ENCODE data around the gene OR2G3. TPM values are rescaled to one million over a fixed set of nuclear protein-coding genes. Genes with fewer than 3 reads are reported as not detected.

OR2G3 gene
- total RNA-seq, 4 donors from 2014 or later = not detected

DNA sequence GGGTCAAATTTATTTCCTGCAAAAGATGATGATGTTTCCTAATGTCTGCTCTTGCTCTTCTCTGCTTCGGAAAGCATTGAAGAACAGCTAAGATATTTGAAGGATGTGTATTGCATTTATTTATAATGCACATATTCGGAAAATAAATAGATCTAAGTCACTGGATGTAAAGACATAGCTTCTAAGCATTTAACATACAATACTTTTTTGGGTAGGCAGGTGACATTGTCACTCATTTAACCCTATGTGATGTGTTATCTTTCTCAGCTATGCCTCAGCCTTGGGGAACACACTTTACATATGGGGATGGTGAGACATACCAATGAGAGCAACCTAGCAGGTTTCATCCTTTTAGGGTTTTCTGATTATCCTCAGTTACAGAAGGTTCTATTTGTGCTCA is 17.3 kb upstream of the OR2G3 start, which contains the start of gene OR2G2:
TSS of gene OR2G2 (plus strand) at position 301 of the 400 bp plus-strand sequence. CDS start at position 301, 0 bp downstream.
- in situ Hi-C loops (cut with MboI; ENCODE audit: low pct_ligation_motif_present in 1 of 4, low pct_unique_long_range_greater_than_20kb in 1 of 4, low sequenced_read_pairs in 3 of 4) (no loop called here), intact Hi-C loops (cut with DNase I; ENCODE audit: low total_unique reads) (no loop called here)
- Histone ChIP-seq H3K27me3 (no peaks in the 10 kb centered on the region), H3K4me3 (no peak within 1 kb of the TSS), H3K36me3 (no peaks in the 10 kb centered on the region), H3K9me3 (no peaks in the 10 kb centered on the region), H3K4me1 (no peaks in the 10 kb centered on the region), H3K27ac (no peak within 1 kb of the TSS)
- no peak for DNase-seq
- TF ChIP-seq CTCF (IDR thresholded peaks at IDR 0.05) (no peak), EP300 (IDR thresholded peaks at IDR 0.05; ENCODE audit: low read depth) (no peak), POLR2AphosphoS5 (IDR thresholded peaks at IDR 0.05) (no peak), POLR2A (IDR thresholded peaks at IDR 0.05) (no peak)
- WGBS, 2 donors (ENCODE audit: low coverage in 1 of 2) = 80 to 86% methylated on average over 2 of the region's 2 CpGs

- DNase-seq = no peak
- H3K4me3 ChIP-seq = no peak overlapping the region
- no peak overlapping the region for H3K27ac ChIP-seq
- no peak for TF ChIP-seq EP300 (IDR thresholded peaks at IDR 0.05; ENCODE audit: low read depth)
- intact Hi-C loops (cut with DNase I; ENCODE audit: low total_unique reads) (no loop called here), in situ Hi-C loops (cut with MboI; ENCODE audit: low pct_ligation_motif_present in 1 of 4, low pct_unique_long_range_greater_than_20kb in 1 of 4, low sequenced_read_pairs in 3 of 4) (no loop called here)
- no peaks in the 10 kb centered on the region for H3K36me3 ChIP-seq
- no peaks in the 10 kb centered on the region for H3K27me3 ChIP-seq
- no peaks in the 10 kb centered on the region for H3K4me1 ChIP-seq
- H3K9me3 ChIP-seq = no peaks in the 10 kb centered on the region
- WGBS, 2 donors (ENCODE audit: low coverage in 1 of 2) = 49 to 55% methylated on average over 1 of the region's 1 CpG
Measured at GRCh38 chr1:247613405-247613804, 8.0 kb downstream of the OR2G3 start.

DNA sequence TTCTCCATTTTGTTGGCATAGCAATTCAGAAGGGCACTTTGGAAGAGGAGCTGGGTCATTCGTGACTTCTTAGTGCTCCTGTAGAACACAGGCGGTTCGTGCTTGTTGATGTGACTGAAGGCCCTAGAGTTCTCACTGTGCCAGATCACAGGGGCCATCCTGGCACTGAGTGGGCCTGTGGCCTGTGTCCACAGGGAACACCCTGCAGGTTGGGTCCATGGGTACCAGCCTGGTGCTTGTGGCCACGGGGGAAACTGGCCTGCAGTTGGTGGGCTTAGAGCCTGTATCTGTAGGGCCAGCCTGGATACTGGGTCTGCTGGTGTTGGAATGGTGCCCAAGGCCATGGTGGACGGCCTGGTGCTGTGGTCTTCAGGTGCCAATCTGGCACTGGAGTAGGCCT is 9.2 kb downstream of the OR2G3 start:
- no peak for DNase-seq
- no peak overlapping the region for H3K27ac ChIP-seq
- TF ChIP-seq POLR2A (IDR thresholded peaks at IDR 0.05) (no peak), POLR2AphosphoS5 (IDR thresholded peaks at IDR 0.05) (no peak), EP300 (IDR thresholded peaks at IDR 0.05; ENCODE audit: low read depth) (no peak), CTCF (IDR thresholded peaks at IDR 0.05) (no peak)
- no peaks in the 10 kb centered on the region for H3K9me3 ChIP-seq
- H3K4me3 ChIP-seq = no peak overlapping the region
- H3K27me3 ChIP-seq = no peaks in the 10 kb centered on the region
- H3K36me3 ChIP-seq = no peaks in the 10 kb centered on the region
- in situ Hi-C loops (cut with MboI; ENCODE audit: low pct_ligation_motif_present in 1 of 4, low pct_unique_long_range_greater_than_20kb in 1 of 4, low sequenced_read_pairs in 3 of 4) (no loop called here), intact Hi-C loops (cut with DNase I; ENCODE audit: low total_unique reads) (no loop called here)
- 80% methylated on average over 5 of the region's 5 CpGs; no CpG with 5 or more reads in 1 of the 2 donors for WGBS, 2 donors (ENCODE audit: low coverage in 1 of 2)
- no peaks in the 10 kb centered on the region for H3K4me1 ChIP-seq

GRCh38 chr1:247627951-247628350 is 22.6 kb downstream of the OR2G3 start:
- in situ Hi-C loops (cut with MboI; ENCODE audit: low pct_ligation_motif_present in 1 of 4, low pct_unique_long_range_greater_than_20kb in 1 of 4, low sequenced_read_pairs in 3 of 4) (no loop called here), intact Hi-C loops (cut with DNase I; ENCODE audit: low total_unique reads) (no loop called here)
- no peak for TF ChIP-seq POLR2A (IDR thresholded peaks at IDR 0.05)
- TF ChIP-seq CTCF (IDR thresholded peaks at IDR 0.05) = no peak
- no peak for TF ChIP-seq EP300 (IDR thresholded peaks at IDR 0.05; ENCODE audit: low read depth)
- no peak for TF ChIP-seq POLR2AphosphoS5 (IDR thresholded peaks at IDR 0.05)
- WGBS, 2 donors (ENCODE audit: low coverage in 1 of 2) = 53% methylated on average over 3 of the region's 3 CpGs; no CpG with 5 or more reads in 1 of the 2 donors
- H3K9me3 ChIP-seq = no peaks in the 10 kb centered on the region
- H3K27me3 ChIP-seq = no peaks in the 10 kb centered on the region
- H3K27ac ChIP-seq = no peak overlapping the region
- no peak for DNase-seq
- H3K4me3 ChIP-seq = no peak overlapping the region
- H3K4me1 ChIP-seq = no peaks in the 10 kb centered on the region
- no peaks in the 10 kb centered on the region for H3K36me3 ChIP-seq

GRCh38 chr1:247638011-247638410 is 32.6 kb downstream of the OR2G3 start:
- H3K27ac ChIP-seq = no peak overlapping the region
- H3K4me3 ChIP-seq = no peak overlapping the region
- TF ChIP-seq CTCF (IDR thresholded peaks at IDR 0.05) = no peak
- no peak for TF ChIP-seq POLR2A (IDR thresholded peaks at IDR 0.05)
- TF ChIP-seq POLR2AphosphoS5 (IDR thresholded peaks at IDR 0.05) = no peak
- TF ChIP-seq EP300 (IDR thresholded peaks at IDR 0.05; ENCODE audit: low read depth) = no peak
- in situ Hi-C loops (cut with MboI; ENCODE audit: low pct_ligation_motif_present in 1 of 4, low pct_unique_long_range_greater_than_20kb in 1 of 4, low sequenced_read_pairs in 3 of 4) = no loop called here
- H3K4me1 ChIP-seq = peaks cover 0 to 9% (median 3%) of the 10 kb centered on the region in 4 donors
- H3K36me3 ChIP-seq = no peaks in the 10 kb centered on the region
- H3K27me3 ChIP-seq = no peaks in the 10 kb centered on the region
- 75 to 88% methylated on average over 2 to 4 of the region's 4 CpGs for WGBS, 2 donors (ENCODE audit: low coverage in 1 of 2)
- no peak for DNase-seq
- no peaks in the 10 kb centered on the region for H3K9me3 ChIP-seq
- intact Hi-C loops (cut with DNase I; ENCODE audit: low total_unique reads) = no loop called here
